ENCODE measurements around the gene SMYD2.

DNA sequence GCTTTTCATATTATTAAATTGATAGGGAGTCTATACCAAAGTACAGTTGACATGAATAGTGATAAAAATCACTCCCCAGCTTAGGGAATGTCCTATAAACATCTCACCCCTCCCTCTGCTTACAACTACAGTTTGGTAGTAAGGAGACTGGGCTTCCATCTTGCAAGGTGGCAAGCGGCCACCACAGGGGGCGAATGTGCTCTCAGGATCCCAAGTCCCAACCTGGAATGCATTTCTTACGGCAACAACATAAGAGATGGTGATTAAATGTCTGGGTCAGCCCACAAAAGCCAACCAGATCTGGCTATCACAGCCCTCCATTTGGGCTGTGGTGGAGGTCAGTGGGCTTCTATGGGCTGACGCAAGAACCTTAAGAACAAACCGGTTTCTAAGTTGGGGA lies 68.0 kb downstream of the SMYD2 start:
- TF ChIP-seq, protein P1, sequence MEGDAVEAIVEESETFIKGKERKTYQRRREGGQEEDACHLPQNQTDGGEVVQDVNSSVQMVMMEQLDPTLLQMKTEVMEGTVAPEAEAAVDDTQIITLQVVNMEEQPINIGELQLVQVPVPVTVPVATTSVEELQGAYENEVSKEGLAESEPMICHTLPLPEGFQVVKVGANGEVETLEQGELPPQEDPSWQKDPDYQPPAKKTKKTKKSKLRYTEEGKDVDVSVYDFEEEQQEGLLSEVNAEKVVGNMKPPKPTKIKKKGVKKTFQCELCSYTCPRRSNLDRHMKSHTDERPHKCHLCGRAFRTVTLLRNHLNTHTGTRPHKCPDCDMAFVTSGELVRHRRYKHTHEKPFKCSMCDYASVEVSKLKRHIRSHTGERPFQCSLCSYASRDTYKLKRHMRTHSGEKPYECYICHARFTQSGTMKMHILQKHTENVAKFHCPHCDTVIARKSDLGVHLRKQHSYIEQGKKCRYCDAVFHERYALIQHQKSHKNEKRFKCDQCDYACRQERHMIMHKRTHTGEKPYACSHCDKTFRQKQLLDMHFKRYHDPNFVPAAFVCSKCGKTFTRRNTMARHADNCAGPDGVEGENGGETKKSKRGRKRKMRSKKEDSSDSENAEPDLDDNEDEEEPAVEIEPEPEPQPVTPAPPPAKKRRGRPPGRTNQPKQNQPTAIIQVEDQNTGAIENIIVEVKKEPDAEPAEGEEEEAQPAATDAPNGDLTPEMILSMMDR (IDR thresholded peaks at IDR 0.05) = no peak
- TF ChIP-seq POLR2A (IDR thresholded peaks at IDR 0.05) (no peak), POLR2AphosphoS5 (IDR thresholded peaks at IDR 0.05) (no peak), EP300 (IDR thresholded peaks at IDR 0.05) (no peak)

All from stomach (tissue), 4 donors.